IPS-20b (cell line): ENCODE data around the gene FHL2.

Experiments used
- H3K27ac ChIP-seq: one replicate; pipeline ENCODE4 v1.5.1; 2013; ENCODE audit warnings: low read length
- H3K27me3 ChIP-seq: 2 replicates; pipeline ENCODE4 v1.6.1; 2013; ENCODE audit warnings: mild to moderate bottlenecking, low read length, inconsistent platforms; ENCODE audit not compliant: insufficient read depth
- H3K36me3 ChIP-seq: 2 replicates; pipeline ENCODE4 v1.6.1; 2013; ENCODE audit warnings: low read depth, mild to moderate bottlenecking, inconsistent platforms, low read length, moderate library complexity; ENCODE audit not compliant: insufficient read depth
- H3K4me1 ChIP-seq: 2 replicates; pipeline ENCODE4 v1.6.1; 2013; ENCODE audit warnings: mild to moderate bottlenecking, control low read depth, inconsistent platforms, low read length, moderate library complexity; ENCODE audit not compliant: insufficient read depth
- H3K4me3 ChIP-seq: 2 replicates; pipeline ENCODE4 v1.5.1; 2013; ENCODE audit warnings: mild to moderate bottlenecking, low read length, inconsistent platforms
- H3K9ac ChIP-seq: 2 replicates; pipeline ENCODE4 v1.6.1; 2013; ENCODE audit warnings: low read depth, mild to moderate bottlenecking, inconsistent platforms, low read length, moderate library complexity
- H3K9me3 ChIP-seq: 2 replicates; pipeline ENCODE4 v1.6.1; 2013; ENCODE audit warnings: mild to moderate bottlenecking, low read depth, low read length, inconsistent platforms; ENCODE audit not compliant: insufficient read depth

The FHL2 gene

GRCh38 chr2:105398336-105399206 lies at the start of gene FHL2:
FHL2 (minus strand) TSS chr2:105399051; CDS start chr2:105386516, 12,535 bp downstream.
- H3K9me3 ChIP-seq: no peaks in the 10 kb centered on the region
- peaks cover 19% of the 10 kb centered on the region for H3K36me3 ChIP-seq
- H3K4me3 ChIP-seq: peak within 1 kb of the TSS; percentile 84
- peaks cover 27% of the 10 kb centered on the region for H3K27me3 ChIP-seq
- H3K4me1 ChIP-seq: peaks cover 14% of the 10 kb centered on the region
- peak within 1 kb of the TSS; percentile 83 for H3K27ac ChIP-seq
- H3K9ac ChIP-seq: peak within 1 kb of the TSS; percentile 99

GRCh38 chr2:105447476-105447875 lies 48.6 kb upstream of the FHL2 start:
- Histone ChIP-seq H3K27me3 (no peaks in the 10 kb centered on the region), H3K27ac (no peak overlapping the region), H3K9me3 (no peaks in the 10 kb centered on the region), H3K4me1 (peaks cover 6% of the 10 kb centered on the region; the same call in 1 of the 2 replicates), H3K4me3 (no peak overlapping the region), H3K36me3 (no peaks in the 10 kb centered on the region), H3K9ac (no peak overlapping the region)

- H3K4me1 ChIP-seq: peaks cover 10% of the 10 kb centered on the region
- H3K4me3 ChIP-seq: no peak overlapping the region
- H3K27me3 ChIP-seq: no peaks in the 10 kb centered on the region
- H3K27ac ChIP-seq: no peak overlapping the region
- H3K36me3 ChIP-seq: no peaks in the 10 kb centered on the region
- no peak overlapping the region for H3K9ac ChIP-seq
- no peaks in the 10 kb centered on the region for H3K9me3 ChIP-seq
Observed at GRCh38 chr2:105446501-105446900, 47.6 kb upstream of the FHL2 start.

- no peaks in the 10 kb centered on the region for H3K9me3 ChIP-seq
- H3K9ac ChIP-seq: no peak overlapping the region
- H3K4me1 ChIP-seq: peaks cover 10% of the 10 kb centered on the region
- H3K4me3 ChIP-seq: no peak overlapping the region
- H3K36me3 ChIP-seq: no peaks in the 10 kb centered on the region
- H3K27ac ChIP-seq: no peak overlapping the region
- H3K27me3 ChIP-seq: no peaks in the 10 kb centered on the region
Observed at GRCh38 chr2:105445976-105446375, 47.1 kb upstream of the FHL2 start.

GRCh38 chr2:105445498-105445897 lies 46.6 kb upstream of the FHL2 start:
- Histone ChIP-seq H3K4me3 (no peak overlapping the region), H3K36me3 (no peaks in the 10 kb centered on the region), H3K27me3 (no peaks in the 10 kb centered on the region), H3K27ac (no peak overlapping the region), H3K9ac (no peak overlapping the region), H3K9me3 (no peaks in the 10 kb centered on the region), H3K4me1 (peaks cover 10% of the 10 kb centered on the region)

GRCh38 chr2:105443617-105444598 lies 45.1 kb upstream of the FHL2 start:
- H3K9ac ChIP-seq: no peak overlapping the region
- peaks cover 10% of the 10 kb centered on the region for H3K4me1 ChIP-seq
- H3K9me3 ChIP-seq: no peaks in the 10 kb centered on the region
- H3K27ac ChIP-seq: no peak overlapping the region
- H3K4me3 ChIP-seq: no peak overlapping the region
- no peaks in the 10 kb centered on the region for H3K36me3 ChIP-seq
- no peaks in the 10 kb centered on the region for H3K27me3 ChIP-seq

- Histone ChIP-seq H3K27me3 (no peaks in the 10 kb centered on the region), H3K4me1 (peaks cover 10% of the 10 kb centered on the region), H3K4me3 (no peak overlapping the region), H3K27ac (no peak overlapping the region), H3K9ac (no peak overlapping the region), H3K9me3 (no peaks in the 10 kb centered on the region), H3K36me3 (no peaks in the 10 kb centered on the region)
Observed at GRCh38 chr2:105442721-105443120, 43.9 kb upstream of the FHL2 start.

- no peaks in the 10 kb centered on the region for H3K9me3 ChIP-seq
- no peak overlapping the region for H3K27ac ChIP-seq
Observed at GRCh38 chr2:105442056-105442455, 43.2 kb upstream of the FHL2 start.

GRCh38 chr2:105439141-105439540 lies 40.3 kb upstream of the FHL2 start:
- H3K9me3 ChIP-seq: no peaks in the 10 kb centered on the region
- no peaks in the 10 kb centered on the region for H3K36me3 ChIP-seq
- no peak overlapping the region for H3K27ac ChIP-seq
- no peaks in the 10 kb centered on the region for H3K27me3 ChIP-seq
- H3K9ac ChIP-seq: no peak overlapping the region
- no peak overlapping the region for H3K4me3 ChIP-seq
- H3K4me1 ChIP-seq: peaks cover 6% of the 10 kb centered on the region

More at GRCh38 chr2:105442056-105442455, 43.2 kb upstream of the FHL2 start:
- H3K36me3 ChIP-seq: no peaks in the 10 kb centered on the region
- H3K27me3 ChIP-seq: no peaks in the 10 kb centered on the region
- no peak overlapping the region for H3K9ac ChIP-seq
- peaks cover 10% of the 10 kb centered on the region for H3K4me1 ChIP-seq
- H3K4me3 ChIP-seq: no peak overlapping the region

- Histone ChIP-seq H3K9me3 (no peaks in the 10 kb centered on the region), H3K27ac (no peak overlapping the region), H3K4me1 (peaks cover 4% of the 10 kb centered on the region; the same call in 1 of the 2 replicates), H3K27me3 (no peaks in the 10 kb centered on the region), H3K36me3 (no peaks in the 10 kb centered on the region), H3K4me3 (no peak overlapping the region), H3K9ac (no peak overlapping the region)
Observed at GRCh38 chr2:105438104-105438929, 39.5 kb upstream of the FHL2 start.

- Histone ChIP-seq H3K27me3 (no peaks in the 10 kb centered on the region), H3K27ac (no peak overlapping the region), H3K9ac (no peak overlapping the region), H3K4me3 (no peak overlapping the region), H3K4me1 (peaks cover 4% of the 10 kb centered on the region; the same call in 1 of the 2 replicates), H3K36me3 (no peaks in the 10 kb centered on the region), H3K9me3 (no peaks in the 10 kb centered on the region)
Observed at GRCh38 chr2:105437708-105438103, 38.9 kb upstream of the FHL2 start.
